Islet precursor cell (in vitro differentiated cells): ENCODE results near the gene KRTAP9-7.

Source experiments
- DNase-seq: peaks from one replicate; pipeline ENCODE4 v3.0.0-alpha.2; 2018

KRTAP9-7 gene

DNA sequence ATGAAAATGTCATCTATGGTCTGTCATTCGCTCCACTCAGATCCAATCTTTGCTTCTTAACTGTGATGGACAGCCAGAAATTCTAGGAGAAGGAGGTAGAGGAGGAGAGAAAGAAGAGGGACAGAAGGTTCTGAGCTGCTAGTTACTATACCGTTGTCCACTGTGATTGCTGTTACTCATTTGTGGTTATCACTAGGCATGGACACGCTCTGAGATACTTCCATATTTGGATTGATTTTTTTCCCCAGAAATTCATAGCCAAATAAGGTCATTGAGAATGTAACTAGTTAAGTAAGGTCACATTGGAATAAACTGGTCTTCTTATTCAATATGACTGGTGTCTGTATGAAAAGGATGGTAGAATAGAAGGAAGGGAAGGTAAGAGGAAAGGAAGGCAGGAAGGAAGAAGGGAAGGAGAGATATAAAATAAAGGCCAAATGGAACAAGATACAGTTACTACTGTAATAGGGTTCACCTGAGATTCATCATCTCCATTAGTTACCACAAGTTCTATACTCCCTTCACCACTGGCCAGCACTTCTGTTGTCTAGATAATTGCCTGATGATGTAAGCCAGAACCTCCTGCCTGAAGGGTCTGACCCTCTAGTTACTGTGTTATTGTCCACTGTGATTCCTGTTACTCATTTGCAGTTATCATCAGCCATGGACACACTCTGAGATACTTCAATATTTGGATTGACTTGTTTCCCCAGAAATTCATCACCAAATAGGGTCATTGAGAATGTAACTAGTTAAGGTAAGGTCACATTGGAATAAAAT lies 2.9 kb downstream of the KRTAP9-7 start:
- DNase-seq, result no peak

DNA sequence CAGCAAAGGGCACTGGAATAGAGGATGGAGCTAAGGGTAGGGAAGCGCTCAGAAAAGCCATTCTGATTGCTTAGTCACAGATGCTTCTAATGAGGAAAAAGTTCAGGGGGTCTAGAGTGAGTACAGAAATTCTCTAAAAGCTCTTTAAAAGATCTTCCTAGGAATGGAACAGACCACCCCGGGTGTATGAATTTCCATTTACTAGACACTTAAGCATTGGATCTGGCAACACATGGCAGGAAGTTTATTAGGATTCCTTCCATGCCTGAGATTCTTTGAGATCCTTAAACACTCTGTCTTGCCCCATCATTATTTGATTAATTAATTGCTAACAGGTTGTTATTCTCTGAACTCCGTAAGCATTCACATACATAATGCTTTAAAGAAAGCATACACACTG lies 8.5 kb downstream of the KRTAP9-7 start:
- DNase-seq, result peak; percentile 66

DNA sequence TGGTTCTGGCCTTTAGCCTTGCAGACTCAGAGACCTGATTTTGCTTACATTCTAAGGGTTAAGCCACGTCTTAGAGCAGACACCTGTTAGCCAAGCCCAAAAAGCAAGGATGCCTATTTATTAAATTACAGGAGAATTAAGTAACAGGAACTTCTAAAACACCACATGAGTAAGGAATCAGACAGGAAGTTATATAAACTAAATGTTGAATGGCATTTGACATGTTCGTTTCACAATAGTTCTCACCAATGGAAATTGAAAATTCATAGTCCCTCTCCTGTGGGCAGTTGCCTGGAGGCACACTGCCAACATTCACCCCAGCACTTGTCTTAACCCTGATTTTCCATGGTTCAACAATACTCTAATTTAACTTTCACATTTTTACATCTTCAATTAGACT lies 9.0 kb downstream of the KRTAP9-7 start:
- no peak for DNase-seq

DNA sequence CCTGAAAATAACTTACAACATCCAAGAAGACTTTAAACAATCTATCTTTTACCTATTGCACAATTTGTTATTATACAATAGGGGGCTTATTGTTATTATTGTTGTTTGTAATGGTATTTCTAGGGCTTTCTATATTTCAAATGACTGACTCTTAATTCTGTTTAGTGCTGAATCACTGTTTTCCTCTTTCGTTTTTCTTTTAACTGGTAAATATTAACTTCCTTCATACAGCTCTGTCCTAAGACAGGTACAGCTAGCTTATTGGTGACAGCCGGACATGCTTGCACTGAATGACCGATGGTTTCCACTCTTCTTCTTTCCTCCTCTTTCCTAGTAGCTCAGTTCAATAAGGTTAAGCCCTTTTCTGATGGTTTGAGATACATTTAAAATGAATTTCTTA lies 11.6 kb downstream of the KRTAP9-7 start:
- no peak for DNase-seq

DNA sequence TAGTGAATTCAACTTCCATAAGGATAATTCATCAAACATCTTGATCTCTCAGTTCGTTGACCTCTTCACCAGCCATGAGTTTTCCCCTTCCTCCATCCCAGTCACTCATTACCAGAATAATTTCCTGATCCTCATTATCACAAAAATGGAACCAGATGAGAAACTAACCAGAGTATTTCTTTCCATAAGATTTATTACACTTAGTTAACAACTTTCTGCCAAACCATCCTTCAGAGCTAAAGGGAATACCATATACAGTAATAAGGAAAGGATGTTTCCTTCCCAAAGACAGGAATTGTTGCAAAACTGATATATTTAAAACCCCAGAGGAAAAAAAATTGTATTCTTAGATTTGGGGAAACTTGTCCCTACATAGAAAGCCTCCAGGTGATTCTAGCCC lies 18.5 kb downstream of the KRTAP9-7 start:
- no peak for DNase-seq

DNA sequence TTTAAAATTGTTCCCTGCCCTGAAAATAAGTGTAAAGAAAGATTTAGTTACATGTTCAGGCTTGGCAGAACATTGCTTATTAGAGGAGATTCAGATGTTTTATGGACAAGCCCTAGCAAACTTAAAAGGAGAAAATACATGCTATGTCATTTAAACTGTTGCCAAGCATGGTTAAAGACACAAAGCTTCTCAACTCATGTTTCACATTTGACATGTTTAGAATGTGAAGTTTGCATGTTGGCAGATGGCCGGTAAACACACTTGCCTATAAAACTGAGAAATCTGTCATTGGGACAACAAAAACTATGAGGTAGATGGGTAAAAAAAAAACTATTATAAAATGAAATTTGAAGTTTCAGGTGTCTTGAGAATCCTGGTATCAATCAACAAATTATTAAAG lies 21.3 kb downstream of the KRTAP9-7 start:
- DNase-seq, result no peak

DNA sequence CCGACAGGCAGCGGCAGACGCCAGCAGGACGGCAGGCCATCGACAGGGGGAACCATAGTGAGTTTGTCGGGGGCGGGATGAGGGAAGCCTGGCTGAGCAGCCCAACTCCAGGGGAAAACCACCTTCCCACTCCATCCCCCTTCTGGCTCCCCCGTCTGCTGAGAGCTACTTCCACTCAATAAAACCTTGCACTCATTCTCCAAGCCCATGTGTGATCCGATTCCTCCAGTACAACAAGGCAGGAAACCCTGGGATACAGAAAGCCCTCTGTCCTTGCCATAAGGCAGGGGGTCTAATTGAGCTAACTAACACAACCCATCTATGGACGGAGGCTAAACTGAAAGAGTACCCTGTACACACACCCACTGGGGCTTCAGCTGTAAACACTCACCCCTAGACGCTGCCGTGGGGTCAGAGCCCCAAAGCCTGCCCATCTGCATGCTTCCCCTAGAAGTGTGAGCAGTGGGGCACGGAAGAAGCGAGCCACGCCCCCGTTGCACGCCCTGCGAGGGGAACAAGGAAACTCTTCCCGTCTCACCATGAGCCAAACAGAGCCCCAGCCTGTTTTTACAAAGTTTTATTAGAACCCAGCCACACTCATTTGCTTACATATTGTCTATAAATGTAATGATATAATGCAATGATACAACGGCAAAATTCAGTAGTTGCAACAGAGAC lies 23.1 kb downstream of the KRTAP9-7 start:
- DNase-seq, result no peak

DNA sequence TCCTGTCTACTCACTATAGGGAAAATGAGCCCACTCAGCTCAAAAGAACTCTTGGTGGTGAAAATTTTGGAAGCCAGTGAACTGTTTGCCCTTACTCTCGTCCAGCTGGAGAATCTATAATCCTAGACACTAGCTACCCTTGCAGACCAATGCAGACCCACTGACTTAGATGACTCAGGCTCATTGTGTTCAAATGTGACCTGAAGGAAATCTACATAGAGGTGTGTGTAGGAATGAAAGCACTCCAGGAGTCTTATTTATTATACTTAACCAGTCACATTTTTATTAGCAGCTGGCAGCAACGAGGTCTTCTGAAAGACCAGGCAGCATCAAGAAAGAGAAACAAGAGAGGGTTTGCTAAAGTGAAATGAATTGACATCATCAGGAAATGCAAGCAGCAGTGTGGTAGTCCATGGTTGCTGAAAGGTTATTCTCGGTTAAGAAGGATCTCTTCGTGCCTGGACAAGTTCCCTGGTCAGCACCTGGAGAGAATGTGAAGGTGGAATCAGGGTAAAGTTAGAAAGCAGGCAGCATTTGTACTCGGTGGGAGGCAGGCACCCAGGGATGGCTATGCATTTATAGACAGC lies 25.8 kb downstream of the KRTAP9-7 start:
- DNase-seq, result no peak

DNA sequence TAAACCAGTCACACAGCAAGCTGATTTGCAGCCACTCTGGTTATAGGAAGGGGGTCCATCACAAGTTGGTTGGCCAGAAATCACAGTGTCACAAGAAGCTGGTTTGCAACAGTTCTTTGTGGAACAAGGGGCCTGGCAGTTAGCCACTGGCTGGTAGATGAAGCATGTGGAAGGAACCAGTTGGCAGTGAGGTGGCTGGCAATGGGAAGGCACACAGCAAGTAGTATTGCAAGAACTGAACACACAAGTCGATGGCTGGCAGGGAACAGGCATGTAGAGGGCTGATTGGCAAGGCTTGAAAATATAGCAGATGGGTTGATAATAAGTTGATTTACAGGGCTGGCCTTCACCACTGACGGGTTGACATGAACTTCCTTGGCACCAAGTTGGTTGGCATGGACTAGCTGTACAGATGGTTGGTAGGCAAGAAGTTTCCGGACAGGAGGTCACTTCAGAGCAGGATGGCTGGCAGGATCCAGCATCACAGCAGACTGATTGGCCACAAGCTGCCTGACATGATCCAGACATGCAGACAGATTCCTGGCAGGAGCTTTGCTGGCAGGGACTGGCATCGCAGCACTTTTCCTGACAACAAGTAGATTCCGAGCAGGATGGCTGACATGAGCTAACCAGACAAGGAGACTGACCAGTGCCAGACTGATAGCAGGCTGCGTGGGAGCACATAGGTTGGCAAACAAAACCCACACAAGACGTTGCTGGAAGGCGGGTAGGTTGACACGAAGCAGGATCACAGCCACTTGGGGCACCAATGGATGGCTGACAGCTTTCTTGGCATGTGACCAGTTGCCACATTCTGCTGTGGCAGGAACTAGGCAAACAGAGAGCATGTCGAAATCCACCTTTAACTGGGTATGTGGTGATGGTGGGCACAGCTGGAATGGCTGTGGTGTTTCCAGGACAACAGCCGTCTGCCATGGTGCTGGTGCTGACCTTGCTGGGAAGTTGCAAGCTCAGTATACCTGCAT lies 26.7 kb downstream of the KRTAP9-7 start, which contains the start of gene KRTAP29-1:
Gene KRTAP29-1, minus strand, starts transcription at position 936 of the 986 bp plus-strand sequence. Its CDS starts 0 bp downstream, at position 936.
- no peak for DNase-seq

DNA sequence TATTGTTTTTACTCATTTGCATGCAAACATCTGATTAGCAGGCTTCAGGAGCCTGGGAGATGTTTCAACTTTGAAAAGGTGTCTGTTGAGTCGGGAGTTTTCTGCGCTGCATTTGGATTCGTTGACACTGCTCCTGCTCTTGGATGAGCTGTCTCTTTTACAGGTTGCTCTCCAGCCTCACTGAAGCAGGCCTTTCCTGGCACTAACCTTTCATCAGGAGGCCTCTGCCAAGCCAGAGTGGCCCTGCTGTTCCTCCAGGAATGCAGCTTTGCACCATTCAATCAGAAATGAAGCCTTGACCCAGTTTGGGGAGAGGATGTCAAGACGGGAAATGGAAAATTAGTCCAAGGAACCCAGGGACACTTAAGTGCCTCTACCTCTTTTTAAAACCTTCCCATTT lies 27.5 kb downstream of the KRTAP9-7 start:
- DNase-seq, result no peak

DNA sequence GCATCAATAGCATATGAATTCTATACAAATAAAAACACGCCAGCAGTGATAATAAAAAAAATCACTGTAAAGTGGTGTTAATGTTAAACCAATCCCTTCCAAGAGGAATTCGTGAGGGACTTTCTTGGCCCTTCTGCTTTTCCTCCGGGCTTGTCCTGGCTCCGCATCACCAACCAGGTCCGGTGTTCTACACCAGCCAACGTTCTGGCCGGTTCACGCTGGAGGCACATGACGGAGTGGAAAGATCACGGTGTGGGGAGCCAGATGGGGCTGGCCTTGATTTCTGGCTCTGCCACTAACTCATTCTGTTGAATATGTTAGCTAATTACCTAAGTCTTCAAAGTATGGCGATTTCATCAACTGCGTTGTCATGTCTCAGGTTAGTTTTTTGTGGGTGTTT lies 28.6 kb downstream of the KRTAP9-7 start:
- DNase-seq, result no peak

DNA sequence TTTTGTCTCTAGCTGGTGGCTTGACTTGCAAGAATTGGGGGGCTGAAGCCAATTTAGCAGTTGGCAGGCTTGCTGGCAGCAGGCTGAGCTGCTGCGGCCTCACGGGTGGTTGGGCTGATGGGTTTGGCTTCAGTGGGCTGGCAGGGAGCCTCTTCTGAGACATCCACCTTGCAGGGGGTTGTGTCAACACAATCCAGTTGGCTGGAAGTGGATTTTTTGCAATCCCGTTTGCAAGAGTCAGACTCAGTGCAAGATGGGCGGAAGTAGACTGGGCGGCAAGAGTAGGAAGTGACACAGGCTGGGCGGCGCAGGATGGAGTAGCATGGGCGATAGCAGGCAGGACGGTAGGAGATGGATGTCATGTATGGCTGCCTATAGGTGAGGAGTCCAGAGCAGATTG lies 32.1 kb downstream of the KRTAP9-7 start:
- peak; percentile 49 for DNase-seq

DNA sequence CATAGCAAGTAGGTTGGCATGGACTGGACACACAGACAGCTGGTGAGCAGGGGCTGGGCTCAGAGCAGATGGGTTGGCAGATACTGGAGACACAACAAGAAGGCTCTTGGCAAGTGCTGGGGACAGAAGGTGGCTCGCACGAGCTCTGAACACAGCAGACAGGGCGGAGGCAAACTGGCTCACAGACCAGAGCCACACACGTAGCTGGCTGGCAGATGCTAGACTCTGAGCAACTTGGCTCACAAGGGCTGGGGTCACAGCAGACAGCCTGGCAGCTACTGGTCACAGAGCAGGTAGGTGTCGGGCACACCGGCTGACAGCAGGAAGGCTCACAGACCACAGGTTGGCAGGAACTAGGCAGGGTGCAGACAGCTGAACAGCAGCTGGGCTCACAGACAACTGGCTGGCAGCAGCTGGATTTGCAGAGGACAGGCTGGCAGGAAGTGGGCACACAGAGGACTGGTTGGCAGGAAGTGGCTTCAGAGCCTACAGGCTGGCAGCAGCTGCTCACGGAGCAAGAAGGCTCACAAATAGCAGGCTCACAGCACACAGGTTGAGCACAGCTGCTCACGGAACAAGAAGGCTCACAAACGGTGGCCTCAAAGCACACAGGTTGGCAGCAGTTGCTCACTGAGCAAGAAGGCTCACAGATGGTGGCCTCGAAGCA lies 32.9 kb downstream of the KRTAP9-7 start:
- DNase-seq, result no peak

DNA sequence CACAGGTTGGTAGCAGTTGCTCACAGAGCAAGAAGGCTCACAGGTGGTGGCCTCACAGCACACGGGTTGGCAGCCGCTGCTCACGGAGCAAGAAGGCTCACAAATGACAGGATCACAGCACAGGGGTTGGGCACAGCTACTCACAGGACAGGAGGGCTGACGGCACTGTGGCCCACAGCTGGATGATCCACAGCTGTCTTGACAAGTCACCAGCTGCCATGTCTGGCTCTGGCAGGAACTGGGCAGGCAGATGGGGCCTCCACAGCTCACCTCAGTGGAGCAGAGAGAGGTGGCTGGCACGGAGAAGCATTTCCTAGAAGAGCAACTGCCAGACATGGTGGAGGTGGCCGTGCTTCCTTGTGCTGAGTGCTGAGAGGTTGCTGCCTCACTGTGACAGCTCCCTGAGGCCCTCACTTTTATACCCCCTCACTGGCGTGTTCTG lies 33.4 kb downstream of the KRTAP9-7 start, which contains the start of gene KRTAP16-1:
Gene KRTAP16-1, minus strand, starts transcription at position 392 of the 442 bp plus-strand sequence. Its CDS starts 56 bp downstream, at position 336.
- DNase-seq, result no peak

DNA sequence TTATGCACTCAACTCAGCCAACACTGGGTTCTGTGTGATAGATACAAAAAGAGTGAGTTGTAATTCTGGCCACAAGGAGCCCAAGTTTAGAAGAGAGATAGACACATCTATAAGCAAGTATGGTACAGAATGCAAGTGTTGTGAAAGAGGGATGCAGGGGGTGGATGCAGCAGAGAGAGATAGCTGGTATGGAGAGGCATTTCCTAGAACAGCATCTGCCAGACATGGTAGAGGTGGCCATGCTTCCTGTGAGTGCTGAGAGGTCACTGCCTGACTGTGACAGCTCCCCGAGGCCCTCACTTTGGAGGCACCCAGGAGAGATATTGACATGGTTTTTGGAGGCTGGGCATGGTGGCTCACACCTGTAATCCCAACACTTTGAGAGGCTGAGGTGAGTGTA lies 35.6 kb downstream of the KRTAP9-7 start:
- no peak for DNase-seq

DNA sequence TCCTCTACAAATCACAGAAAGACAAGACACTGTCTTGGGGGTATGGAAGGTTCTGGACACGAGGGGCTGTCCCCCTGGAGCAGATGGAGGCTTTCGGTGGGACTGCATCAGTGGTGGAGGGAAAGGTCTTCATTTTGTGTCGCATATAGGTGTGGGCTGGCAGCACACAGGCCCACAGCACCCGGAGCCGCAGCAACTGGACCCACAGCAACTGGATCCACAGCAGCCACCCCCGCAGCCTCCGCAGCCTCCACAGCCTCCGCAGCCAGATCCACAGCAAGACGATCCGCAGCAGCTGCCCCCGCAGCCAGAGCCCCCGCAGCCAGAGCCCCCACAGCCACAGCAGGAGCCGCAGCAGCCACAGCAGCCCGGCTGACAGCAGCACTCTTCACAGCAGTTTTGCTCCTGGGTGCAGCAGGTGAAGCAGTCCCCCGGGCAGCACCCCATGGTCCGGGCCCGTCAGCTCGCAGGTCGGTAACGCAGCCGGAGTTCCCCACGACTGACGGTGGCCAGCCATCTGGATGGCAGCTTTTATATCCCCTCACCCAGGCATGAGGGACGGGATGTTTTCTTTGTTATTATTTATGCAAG lies 39.8 kb downstream of the KRTAP9-7 start, which contains the start of gene KRTAP17-1:
Gene KRTAP17-1, minus strand, starts transcription at position 507 of the 591 bp plus-strand sequence. Its CDS starts 60 bp downstream, at position 447.
- DNase-seq, result peak; percentile 46

DNA sequence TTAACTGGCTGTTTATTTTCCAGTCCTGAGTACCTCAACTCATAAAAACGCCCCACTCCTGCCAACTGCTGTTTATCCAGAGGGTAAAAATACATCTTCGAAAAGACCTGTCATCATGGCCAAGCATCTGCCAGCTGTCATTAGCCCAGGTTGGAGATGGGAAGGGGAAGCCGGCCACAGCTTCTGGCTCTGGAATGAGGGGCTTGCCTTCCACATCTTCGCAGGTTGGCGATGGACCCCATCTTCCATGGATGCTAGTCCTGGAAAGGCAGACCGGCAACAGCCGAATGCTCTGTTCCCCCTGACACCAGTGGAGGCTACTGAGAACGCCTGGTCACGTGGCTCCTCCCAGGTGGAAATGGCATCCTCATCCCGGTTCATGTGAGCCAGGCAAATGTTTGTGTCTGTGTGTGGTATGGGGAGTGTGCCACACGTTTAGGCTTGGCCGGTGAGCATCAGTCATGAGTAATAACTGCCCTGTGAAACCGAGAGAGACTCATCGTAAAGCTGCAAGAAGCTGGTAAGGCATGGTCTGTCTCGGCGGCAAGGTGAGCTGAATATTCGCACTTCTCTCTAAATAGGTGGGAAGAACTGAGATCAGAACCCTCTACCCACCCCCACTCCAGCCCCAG lies 40.4 kb downstream of the KRTAP9-7 start:
- peak; percentile 40 for DNase-seq

DNA sequence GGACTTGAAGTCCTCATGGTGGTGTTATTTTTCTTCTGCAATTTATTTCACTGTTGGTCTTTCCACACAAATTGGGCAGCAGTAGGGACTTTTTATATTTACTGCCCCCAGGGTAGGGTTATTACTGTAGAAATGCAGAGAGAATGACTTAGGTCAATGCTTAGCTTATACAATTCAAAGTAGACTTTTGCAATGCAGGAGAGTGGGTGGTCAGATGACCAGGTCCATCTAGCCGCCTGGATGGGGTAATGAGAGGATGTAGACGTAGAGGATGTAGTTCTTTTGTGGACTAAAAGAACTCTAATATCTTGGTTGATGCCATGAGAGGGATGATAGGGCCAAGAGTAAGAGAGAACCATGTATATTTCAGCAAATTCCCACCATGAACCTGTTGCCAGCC lies 42.7 kb downstream of the KRTAP9-7 start:
- DNase-seq, result peak; percentile 13

DNA sequence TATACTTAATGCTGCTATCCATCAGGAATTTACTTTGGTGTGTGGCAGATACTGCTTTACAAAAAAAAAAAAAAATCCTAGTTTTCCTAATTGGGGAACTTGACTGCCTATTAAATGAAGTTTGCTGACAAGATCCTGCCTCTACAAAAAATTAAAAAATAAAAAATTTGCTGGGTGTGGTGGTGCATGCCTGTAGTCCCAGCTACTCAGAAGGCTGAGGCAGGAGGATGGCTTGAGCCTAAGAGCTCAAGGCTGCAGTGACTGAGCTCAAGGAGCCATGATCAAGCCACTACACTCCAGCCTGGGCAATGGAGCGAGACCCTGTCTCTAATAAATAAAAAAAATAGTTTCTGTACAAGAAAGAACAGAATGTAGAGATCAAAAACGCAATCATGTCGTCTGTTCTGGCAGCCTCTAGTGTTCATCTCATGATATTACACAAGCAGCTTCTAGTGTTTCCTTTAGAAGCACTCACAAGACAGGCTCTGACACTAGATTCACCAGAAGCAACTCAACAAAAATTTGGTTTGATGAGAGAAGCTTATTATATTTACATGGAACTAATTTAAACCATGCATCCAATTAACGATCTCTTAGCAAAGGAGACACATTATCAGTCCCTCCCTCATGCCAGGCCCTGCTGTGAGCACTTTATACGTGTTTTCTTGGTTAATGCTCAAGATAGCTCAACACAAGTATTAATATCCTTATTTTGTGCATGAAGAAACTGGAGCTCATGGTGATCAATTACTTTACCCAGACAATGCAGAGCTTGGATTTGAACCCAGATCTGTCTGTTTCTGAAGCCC lies 46.8 kb downstream of the KRTAP9-7 start:
- peak; percentile 46 for DNase-seq
